Left ventricle myocardium superior (tissue), 1 donor: Measurements from ENCODE around the gene PRAMEF18. TPM values are rescaled to one million over a fixed set of nuclear protein-coding genes. Genes with fewer than 3 reads are reported as not detected.
"Not testable (repeated sequence)": the region's sequence is repeated elsewhere in the genome, so short reads cannot be mapped to it uniquely, and the experiment has no call there.

Source experiments
- ATAC-seq: fragments of 200-7000 bp; cut with Tn5 transposase; one replicate; pipeline ENCODE4 v1.9.1; 2020; ENCODE audit warnings: mild to moderate bottlenecking, moderate library complexity
- DNase-seq: peaks from one replicate; pipeline ENCODE4 v3.0.0-alpha.2; 2020
- intact Hi-C: fragments of 100-400 bp; cut with micrococcal nuclease; formaldehyde crosslinking; loops from one replicate; pipeline ENCODE4 v1.11.0; 2022
- total RNA-seq: library from RNA; stranded (reverse); fragmentation: NEBNext Ultra II Directional; extraction: Animal tissue kit (Norgen Biotek cat#: 25700); gene quantifications from one replicate; pipeline ENCODE4 v1.2.1, GENCODE V29; 2021
- donor health status: DM: no; HTN: yes; CAD: no; lungs with severe emphysema.

PRAMEF18 gene
- total RNA-seq, 1 donor from 2014 or later, result not detected

DNA sequence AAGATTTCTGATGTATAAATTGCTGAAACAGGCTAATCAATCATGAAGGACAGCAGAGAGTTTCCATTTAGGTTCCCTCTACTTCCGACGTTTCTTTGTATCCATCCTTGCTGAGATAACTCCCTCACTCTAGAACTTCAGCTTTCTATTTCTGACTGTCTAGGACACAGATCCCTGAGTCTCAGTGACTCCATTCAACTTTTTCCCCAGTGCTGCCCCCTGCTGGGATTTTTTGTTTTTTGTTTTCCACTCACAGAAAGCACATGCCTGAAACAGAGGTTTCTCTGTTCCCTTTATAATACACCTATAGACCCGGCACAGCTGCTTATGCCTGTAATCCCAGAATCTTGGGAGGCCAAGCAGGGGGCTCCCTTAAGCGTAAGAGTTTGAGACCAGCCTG is 3.2 kb downstream of the PRAMEF18 start:
- DNase-seq, intact Hi-C loops, ATAC-seq: not testable (repeated sequence)

GRCh38 chr1:13219203-13219602 is 6.8 kb downstream of the PRAMEF18 start:
- DNase-seq, intact Hi-C loops, ATAC-seq: not testable (repeated sequence)

DNA sequence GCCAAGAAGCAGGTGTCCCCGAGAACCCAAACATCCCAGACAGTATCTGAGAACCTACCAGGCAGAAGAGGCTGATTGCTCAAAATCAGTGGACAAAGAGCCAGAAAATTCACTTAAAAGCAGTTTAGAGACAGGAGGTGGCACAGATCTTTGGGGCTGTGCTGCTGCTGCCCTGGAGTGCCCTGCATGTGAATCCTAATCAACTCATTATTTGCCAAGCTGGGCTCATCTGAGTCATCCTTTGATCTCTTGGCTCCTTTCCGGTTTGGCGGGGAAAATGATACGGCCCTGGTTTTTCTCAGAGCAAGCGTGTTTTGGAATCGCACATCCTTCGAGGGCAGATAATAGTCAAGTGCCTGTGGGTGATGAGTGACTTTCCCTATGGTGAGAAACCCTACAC is 9.3 kb downstream of the PRAMEF18 start:
- DNase-seq, ATAC-seq, intact Hi-C loops: not testable (repeated sequence)

DNA sequence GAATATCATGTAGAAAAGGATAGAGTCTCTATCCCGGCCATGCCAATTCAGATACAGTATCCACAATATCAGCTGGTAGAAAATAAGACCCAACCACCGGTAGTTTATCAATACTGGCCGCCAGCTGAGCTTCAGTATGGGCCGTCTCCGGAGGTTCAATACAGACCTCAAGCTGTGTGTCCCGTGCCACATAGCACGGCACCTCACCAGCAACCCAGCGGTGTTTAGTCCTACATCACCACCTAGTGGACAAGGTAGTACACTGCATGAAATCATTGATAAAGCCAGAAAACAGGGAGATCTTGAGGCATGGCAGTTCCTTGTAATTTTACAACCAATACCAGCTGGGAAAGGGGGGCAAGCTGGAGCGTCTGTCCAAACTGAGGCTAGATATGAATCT is 17.2 kb downstream of the PRAMEF18 start:
- intact Hi-C loops, ATAC-seq, DNase-seq: not testable (repeated sequence)

- intact Hi-C loops, DNase-seq, ATAC-seq: not testable (repeated sequence)
Measured at GRCh38 chr1:13201309-13201708, 24.6 kb downstream of the PRAMEF18 start, which contains the start of gene PRAMEF13. PRAMEF13 (minus strand) TSS chr1:13201409; CDS start chr1:13199589, 1,820 bp downstream.

Other genes with a start within 250 kb of the PRAMEF18 start
- gene PRAMEF27, start 169.6 kb downstream of the PRAMEF18 start, total RNA-seq, result not detected
- not detected for gene HNRNPCL3, start 165.4 kb downstream of the PRAMEF18 start, total RNA-seq
- not detected for gene PRAMEF25, start 155.4 kb downstream of the PRAMEF18 start, total RNA-seq
- not detected for gene HNRNPCL2, start 109.3 kb downstream of the PRAMEF18 start, total RNA-seq
- not detected for gene PRAMEF26, start 70.1 kb downstream of the PRAMEF18 start, total RNA-seq
- gene HNRNPCL4, start 60.5 kb downstream of the PRAMEF18 start, total RNA-seq, result not detected
- gene PRAMEF9, start 54.3 kb downstream of the PRAMEF18 start, total RNA-seq, result not detected
- not detected for gene PRAMEF13, start 24.7 kb downstream of the PRAMEF18 start, total RNA-seq
- not detected for gene PRAMEF5, start 28.0 kb upstream of the PRAMEF18 start, total RNA-seq
- gene PRAMEF8, start 59.0 kb upstream of the PRAMEF18 start, total RNA-seq, result not detected
- gene PRAMEF33, start 77.4 kb upstream of the PRAMEF18 start, total RNA-seq, result not detected
- not detected for gene PRAMEF15, start 89.4 kb upstream of the PRAMEF18 start, total RNA-seq
- not detected for gene PRAMEF14, start 121.0 kb upstream of the PRAMEF18 start, total RNA-seq
- not detected for gene PRAMEF19, start 145.8 kb upstream of the PRAMEF18 start, total RNA-seq
- not detected for gene PRAMEF17, start 163.5 kb upstream of the PRAMEF18 start, total RNA-seq
- gene PRAMEF20, start 184.3 kb upstream of the PRAMEF18 start, total RNA-seq, result not detected